ENCODE data around the gene TRIM44. TPM values are rescaled to one million over a fixed set of nuclear protein-coding genes. Genes with fewer than 3 reads are reported as not detected.

Gene TRIM44
- polyA plus RNA-seq, 6 donors from 2014 or later: 37.2 to 69.6 (median 59.6) TPM

GRCh38 chr11:35841733-35842132 is 179.2 kb downstream of the TRIM44 start:
- peaks cover 14 to 50% (median 36%) of the 10 kb centered on the region in 3 donors for H3K27me3 Mint-ChIP-seq
- peaks cover 2 to 9% (median 3%) of the 10 kb centered on the region in 7 donors for H3K9me3 Mint-ChIP-seq
- DNase-seq: no peak
- H3K27ac Mint-ChIP-seq: no peak overlapping the region
- no peak overlapping the region for H3K4me3 Mint-ChIP-seq
- peaks cover 0 to 6% (median 3%) of the 10 kb centered on the region in 3 donors for H3K4me1 Mint-ChIP-seq
- ATAC-seq (ENCODE audit: low read depth in 2 of 2): no peak
- peaks cover 0 to 4% of the 10 kb centered on the region in 2 donors for H3K36me3 Mint-ChIP-seq

GRCh38 chr11:35842958-35843357 is 180.4 kb downstream of the TRIM44 start:
- H3K4me3 Mint-ChIP-seq: no peak overlapping the region
- peaks cover 18 to 45% (median 37%) of the 10 kb centered on the region in 3 donors for H3K27me3 Mint-ChIP-seq
- H3K36me3 Mint-ChIP-seq: peaks cover 0 to 4% of the 10 kb centered on the region in 2 donors
- ATAC-seq (ENCODE audit: low read depth in 2 of 2) (no peak), DNase-seq (no peak)
- H3K27ac Mint-ChIP-seq: no peak overlapping the region
- peaks cover 2 to 9% (median 3%) of the 10 kb centered on the region in 7 donors for H3K9me3 Mint-ChIP-seq
- peaks cover 0 to under 1% (median 0%) of the 10 kb centered on the region in 3 donors for H3K4me1 Mint-ChIP-seq

DNA sequence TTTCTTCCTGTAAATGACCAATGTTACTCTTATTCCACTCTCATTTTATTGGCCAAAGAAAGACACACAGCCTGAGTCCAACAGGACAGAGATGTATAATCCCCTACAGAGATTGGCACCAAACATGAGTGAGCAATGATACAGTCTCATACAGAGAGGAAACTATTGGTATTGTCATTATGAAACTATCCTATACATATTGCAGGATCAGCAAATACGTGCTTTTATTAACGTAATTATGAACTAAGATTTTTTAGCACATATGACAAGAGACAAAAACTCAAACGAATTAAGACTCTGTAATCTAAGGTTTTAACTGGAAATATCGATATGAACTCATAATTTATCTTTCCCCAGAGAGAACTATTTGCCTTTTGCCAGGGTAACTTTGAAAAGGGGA is 182.0 kb downstream of the TRIM44 start:
- H3K4me1 Mint-ChIP-seq: no peaks in the 10 kb centered on the region
- H3K4me3 Mint-ChIP-seq: no peak overlapping the region
- peaks cover 2 to 9% (median 3%) of the 10 kb centered on the region in 7 donors for H3K9me3 Mint-ChIP-seq
- no peak overlapping the region for H3K27ac Mint-ChIP-seq
- H3K27me3 Mint-ChIP-seq: peaks cover 29 to 52% (median 45%) of the 10 kb centered on the region in 3 donors
- DNase-seq (no peak), ATAC-seq (ENCODE audit: low read depth in 2 of 2) (no peak)
- peaks cover 0 to 4% of the 10 kb centered on the region in 2 donors for H3K36me3 Mint-ChIP-seq

DNA sequence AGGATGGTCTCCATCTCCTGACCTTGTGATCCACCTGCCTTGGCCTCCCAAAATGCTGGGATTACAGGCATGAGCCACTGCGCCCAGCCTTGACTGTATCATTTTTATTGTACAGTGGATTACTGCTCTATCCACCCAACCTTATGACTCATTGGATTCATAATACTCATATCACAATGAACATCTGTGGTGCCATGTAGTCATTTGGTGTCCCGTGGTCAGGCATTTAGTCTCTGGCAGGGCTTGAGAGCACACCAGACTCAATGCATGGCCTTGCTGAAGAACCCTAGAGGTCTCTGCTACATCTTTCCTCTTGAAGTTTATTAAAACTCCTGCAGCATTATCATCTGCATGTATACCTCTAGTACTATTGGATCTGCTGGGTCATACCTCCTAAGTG is 183.3 kb downstream of the TRIM44 start:
- H3K4me1 Mint-ChIP-seq: no peaks in the 10 kb centered on the region
- no peak overlapping the region for H3K27ac Mint-ChIP-seq
- H3K36me3 Mint-ChIP-seq: peaks cover 0 to 4% of the 10 kb centered on the region in 2 donors
- ATAC-seq (ENCODE audit: low read depth in 2 of 2): no peak
- no peak for DNase-seq
- H3K27me3 Mint-ChIP-seq: peaks cover 29 to 50% (median 40%) of the 10 kb centered on the region in 3 donors
- H3K9me3 Mint-ChIP-seq: peaks cover 0 to 7% (median 0%) of the 10 kb centered on the region in 7 donors
- H3K4me3 Mint-ChIP-seq: no peak overlapping the region

GRCh38 chr11:35846874-35847273 is 184.3 kb downstream of the TRIM44 start:
- Mint-ChIP-seq H3K36me3 (no peaks in the 10 kb centered on the region), H3K4me3 (no peak overlapping the region), H3K27me3 (peaks cover 29 to 40% (median 39%) of the 10 kb centered on the region in 3 donors), H3K9me3 (peaks cover 0 to 7% (median 0%) of the 10 kb centered on the region in 7 donors), H3K27ac (no peak overlapping the region), H3K4me1 (no peaks in the 10 kb centered on the region)
- ATAC-seq (ENCODE audit: low read depth in 2 of 2): no peak
- no peak for DNase-seq

DNA sequence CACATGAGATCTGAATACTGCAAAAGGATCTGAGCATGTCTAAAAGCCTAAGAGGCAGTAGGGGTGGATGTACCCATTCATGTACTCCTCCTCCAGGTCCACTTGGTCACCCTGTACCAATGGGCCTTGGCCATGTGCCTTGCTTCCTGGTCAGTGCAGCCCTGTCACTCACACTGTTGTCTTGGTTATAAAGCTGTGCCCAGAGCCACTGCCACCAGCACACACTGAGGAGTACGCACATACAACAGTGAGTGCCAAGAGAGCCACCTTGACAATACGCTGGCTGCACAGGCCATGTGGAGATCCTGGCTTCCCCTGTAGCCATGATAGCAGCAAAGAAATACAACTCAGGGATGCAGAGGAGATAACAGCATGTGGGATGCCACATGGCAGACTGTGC is 184.9 kb downstream of the TRIM44 start:
- H3K4me3 Mint-ChIP-seq: no peak overlapping the region
- ATAC-seq (ENCODE audit: low read depth in 2 of 2) (no peak), DNase-seq (no peak)
- no peaks in the 10 kb centered on the region for H3K36me3 Mint-ChIP-seq
- H3K27me3 Mint-ChIP-seq: peaks cover 29 to 40% (median 38%) of the 10 kb centered on the region in 3 donors
- no peaks in the 10 kb centered on the region for H3K4me1 Mint-ChIP-seq
- H3K9me3 Mint-ChIP-seq: peaks cover 0 to 5% (median 0%) of the 10 kb centered on the region in 7 donors
- peak overlapping the region in 1 of 6 donors; percentile 16 for H3K27ac Mint-ChIP-seq

- Mint-ChIP-seq H3K36me3 (no peaks in the 10 kb centered on the region), H3K27ac (no peak overlapping the region), H3K9me3 (peaks cover 0 to under 1% (median 0%) of the 10 kb centered on the region in 7 donors), H3K4me3 (no peak overlapping the region), H3K4me1 (no peaks in the 10 kb centered on the region), H3K27me3 (peaks cover 29 to 37% (median 33%) of the 10 kb centered on the region in 3 donors)
- DNase-seq: no peak
- ATAC-seq (ENCODE audit: low read depth in 2 of 2): no peak
Observed at GRCh38 chr11:35848616-35849015, 186.0 kb downstream of the TRIM44 start.

DNA sequence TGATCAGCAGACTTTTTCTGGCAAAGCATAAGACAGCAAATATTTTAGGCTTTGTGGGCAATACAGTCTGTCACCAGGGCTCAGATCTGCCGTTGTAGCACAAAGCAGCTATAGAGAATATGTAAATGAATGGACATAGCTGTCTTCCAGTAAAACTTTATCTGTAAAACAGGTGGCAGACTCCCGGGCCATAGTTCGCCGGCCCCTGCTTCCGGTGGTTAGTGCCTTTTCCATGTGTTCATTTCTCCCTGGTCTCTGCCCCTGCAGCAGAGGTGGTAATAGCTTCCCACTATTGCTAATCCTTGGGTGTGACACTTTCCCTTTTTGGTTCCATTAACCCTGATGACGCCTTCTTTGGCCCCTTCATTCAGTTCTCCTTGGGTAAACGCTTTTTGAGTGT is 187.6 kb downstream of the TRIM44 start:
- DNase-seq (no peak), ATAC-seq (ENCODE audit: low read depth in 2 of 2) (no peak)
- H3K9me3 Mint-ChIP-seq: no peaks in the 10 kb centered on the region
- H3K27ac Mint-ChIP-seq: no peak overlapping the region
- peak overlapping the region in 1 of 8 donors; percentile 41 for H3K4me3 Mint-ChIP-seq
- no peaks in the 10 kb centered on the region for H3K36me3 Mint-ChIP-seq
- no peaks in the 10 kb centered on the region for H3K4me1 Mint-ChIP-seq
- H3K27me3 Mint-ChIP-seq: peaks cover 22 to 32% (median 22%) of the 10 kb centered on the region in 3 donors

GRCh38 chr11:35851342-35851741 is 188.8 kb downstream of the TRIM44 start:
- no peaks in the 10 kb centered on the region for H3K9me3 Mint-ChIP-seq
- ATAC-seq (ENCODE audit: low read depth in 2 of 2): no peak
- H3K4me1 Mint-ChIP-seq: no peaks in the 10 kb centered on the region
- H3K27me3 Mint-ChIP-seq: peaks cover 16 to 25% (median 22%) of the 10 kb centered on the region in 3 donors
- H3K4me3 Mint-ChIP-seq: no peak overlapping the region
- H3K27ac Mint-ChIP-seq: no peak overlapping the region
- no peak for DNase-seq
- no peaks in the 10 kb centered on the region for H3K36me3 Mint-ChIP-seq

DNA sequence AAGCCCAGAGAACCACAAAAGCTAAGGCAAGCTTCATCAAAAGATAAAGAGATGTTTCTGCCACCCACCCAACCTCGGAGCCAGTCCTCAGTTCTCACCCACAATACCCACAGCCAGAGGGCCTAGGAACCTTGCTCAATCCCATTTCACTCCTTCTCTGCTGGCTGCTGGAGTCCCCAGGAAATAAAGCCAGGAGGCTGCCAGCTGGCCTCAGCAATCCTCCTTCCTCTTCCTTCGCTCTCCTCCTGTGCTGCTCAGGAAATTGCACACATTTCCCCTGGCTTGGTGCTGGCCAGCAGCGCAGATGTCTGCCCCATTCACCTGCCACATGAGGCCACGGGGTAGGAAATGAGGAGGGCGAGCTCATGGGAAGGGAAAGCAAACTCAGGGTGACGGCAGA is 189.5 kb downstream of the TRIM44 start:
- Mint-ChIP-seq H3K4me3 (no peak overlapping the region), H3K4me1 (no peaks in the 10 kb centered on the region), H3K9me3 (no peaks in the 10 kb centered on the region), H3K27ac (no peak overlapping the region), H3K27me3 (peaks cover 14 to 19% (median 17%) of the 10 kb centered on the region in 3 donors), H3K36me3 (no peaks in the 10 kb centered on the region)
- no peak for DNase-seq
- no peak for ATAC-seq (ENCODE audit: low read depth in 2 of 2)

DNA sequence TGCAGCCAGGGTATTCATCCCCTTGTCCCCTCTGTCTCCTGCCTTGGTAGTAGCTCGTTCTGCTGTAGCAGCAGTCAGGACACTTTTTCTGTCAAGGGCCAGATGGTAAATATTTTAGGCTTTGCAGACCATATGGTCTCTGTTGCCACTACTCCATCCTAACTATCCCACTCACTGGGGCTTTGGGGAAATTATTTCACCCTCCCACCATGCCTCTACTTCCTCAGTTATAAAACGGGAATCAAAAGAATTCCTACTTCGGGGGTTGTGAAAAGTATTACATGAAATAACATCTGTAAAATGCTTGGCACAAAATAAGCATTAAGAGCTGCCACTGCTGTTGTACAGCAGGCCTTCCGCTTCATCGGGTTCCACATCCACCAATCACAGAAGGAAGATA is 191.4 kb downstream of the TRIM44 start:
- H3K9me3 Mint-ChIP-seq: no peaks in the 10 kb centered on the region
- H3K4me3 Mint-ChIP-seq: no peak overlapping the region
- no peak for ATAC-seq (ENCODE audit: low read depth in 2 of 2)
- DNase-seq: no peak
- peaks cover 4 to 9% (median 8%) of the 10 kb centered on the region in 3 donors for H3K27me3 Mint-ChIP-seq
- H3K36me3 Mint-ChIP-seq: no peaks in the 10 kb centered on the region
- no peak overlapping the region for H3K27ac Mint-ChIP-seq
- H3K4me1 Mint-ChIP-seq: no peaks in the 10 kb centered on the region

DNA sequence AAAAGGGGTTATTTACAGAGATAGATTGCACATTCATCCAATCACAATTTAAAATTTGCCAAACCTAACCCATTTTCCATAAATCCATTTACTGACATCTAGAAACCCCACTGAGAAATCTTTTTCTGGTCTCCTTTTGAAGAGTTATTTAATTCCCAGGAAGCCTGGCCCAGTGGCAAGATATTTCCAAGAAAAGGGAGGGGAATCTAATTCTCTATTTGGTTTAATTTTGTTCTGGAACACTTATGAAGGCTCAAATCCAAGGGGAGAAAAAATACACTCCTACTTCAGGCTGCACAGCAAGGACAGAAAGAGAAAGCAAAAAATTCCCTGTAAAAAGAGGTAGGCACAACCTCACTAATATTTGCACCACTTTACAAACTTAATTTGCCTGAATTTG is 193.1 kb downstream of the TRIM44 start:
- Mint-ChIP-seq H3K36me3 (no peaks in the 10 kb centered on the region), H3K27ac (peak overlapping the region in 1 of 6 donors; percentile 40), H3K4me1 (no peaks in the 10 kb centered on the region), H3K9me3 (peaks cover 0 to 2% (median 0%) of the 10 kb centered on the region in 7 donors), H3K4me3 (no peak overlapping the region), H3K27me3 (peaks cover 0 to 6% (median 0%) of the 10 kb centered on the region in 3 donors)
- ATAC-seq (ENCODE audit: low read depth in 2 of 2): no peak
- DNase-seq: no peak

GRCh38 chr11:35856259-35856658 is 193.7 kb downstream of the TRIM44 start:
- Mint-ChIP-seq H3K4me3 (no peak overlapping the region), H3K36me3 (no peaks in the 10 kb centered on the region), H3K27me3 (peaks cover 0 to 6% (median 2%) of the 10 kb centered on the region in 3 donors), H3K27ac (no peak overlapping the region), H3K4me1 (no peaks in the 10 kb centered on the region), H3K9me3 (peaks cover 0 to 2% (median 0%) of the 10 kb centered on the region in 7 donors)
- ATAC-seq (ENCODE audit: low read depth in 2 of 2) (no peak), DNase-seq (no peak)

DNA sequence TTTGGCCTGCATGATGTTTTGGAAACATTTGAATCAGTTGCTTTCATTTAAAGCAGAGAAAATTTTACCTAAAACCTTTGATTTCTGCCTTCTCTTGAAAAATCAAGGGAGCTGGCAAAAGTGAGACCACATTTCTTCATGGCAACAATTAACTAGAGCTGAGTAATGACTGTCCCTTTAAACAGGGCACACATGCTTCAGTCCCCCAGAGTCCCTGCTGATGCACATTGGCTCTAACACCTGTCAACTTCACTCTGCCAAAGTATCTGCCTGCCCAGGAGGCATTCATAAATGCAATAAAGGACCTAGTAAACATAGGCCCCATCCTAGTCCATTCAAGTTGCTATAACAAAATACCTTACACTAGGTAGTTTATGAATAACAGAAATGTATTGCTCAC is 194.2 kb downstream of the TRIM44 start:
- H3K4me1 Mint-ChIP-seq: no peaks in the 10 kb centered on the region
- peaks cover 0 to 7% (median 6%) of the 10 kb centered on the region in 3 donors for H3K27me3 Mint-ChIP-seq
- peaks cover 0 to 2% (median 0%) of the 10 kb centered on the region in 7 donors for H3K9me3 Mint-ChIP-seq
- no peaks in the 10 kb centered on the region for H3K36me3 Mint-ChIP-seq
- DNase-seq: no peak
- ATAC-seq (ENCODE audit: low read depth in 2 of 2): no peak
- H3K27ac Mint-ChIP-seq: no peak overlapping the region
- H3K4me3 Mint-ChIP-seq: no peak overlapping the region

Measured in naive B cell (primary cell).